ENCODE data around the gene TDRD12.

Gene TDRD12

GRCh38 chr19:32858155-32858554 is 138.6 kb downstream of the TDRD12 start:
- no peak for TF ChIP-seq CTCF (IDR thresholded peaks at IDR 0.05; ENCODE audit: unreplicated experiment in 3 of 3)
- Mint-ChIP-seq H3K4me1 (no peaks in the 10 kb centered on the region), H3K27me3 (ENCODE audit: low read depth) (no peaks in the 10 kb centered on the region)

GRCh38 chr19:32858559-32858958 is 139.0 kb downstream of the TDRD12 start:
- Mint-ChIP-seq H3K4me3 (no peak overlapping the region), H3K27ac (no peak overlapping the region)

More at GRCh38 chr19:32858155-32858554, 138.6 kb downstream of the TDRD12 start:
- Mint-ChIP-seq H3K9me3 (no peaks in the 10 kb centered on the region), H3K4me3 (no peak overlapping the region), H3K27ac (no peak overlapping the region), H3K36me3 (ENCODE audit: low read depth) (no peaks in the 10 kb centered on the region)

GRCh38 chr19:32859591-32859990 is 140.0 kb downstream of the TDRD12 start:
- Mint-ChIP-seq H3K27ac (no peak overlapping the region), H3K27me3 (ENCODE audit: low read depth) (no peaks in the 10 kb centered on the region), H3K4me1 (no peaks in the 10 kb centered on the region), H3K9me3 (no peaks in the 10 kb centered on the region), H3K4me3 (no peak overlapping the region), H3K36me3 (ENCODE audit: low read depth) (no peaks in the 10 kb centered on the region)
- TF ChIP-seq CTCF (IDR thresholded peaks at IDR 0.05; ENCODE audit: unreplicated experiment in 3 of 3), result no peak

More at GRCh38 chr19:32858559-32858958, 139.0 kb downstream of the TDRD12 start:
- Mint-ChIP-seq H3K4me1 (no peaks in the 10 kb centered on the region), H3K27me3 (ENCODE audit: low read depth) (no peaks in the 10 kb centered on the region), H3K9me3 (no peaks in the 10 kb centered on the region), H3K36me3 (ENCODE audit: low read depth) (no peaks in the 10 kb centered on the region)
- no peak for TF ChIP-seq CTCF (IDR thresholded peaks at IDR 0.05; ENCODE audit: unreplicated experiment in 3 of 3)

- no peaks in the 10 kb centered on the region for H3K9me3 Mint-ChIP-seq
- H3K36me3 Mint-ChIP-seq (ENCODE audit: low read depth), result no peaks in the 10 kb centered on the region
- H3K4me1 Mint-ChIP-seq, result peaks cover under 1% of the 10 kb centered on the region
- no peak overlapping the region for H3K27ac Mint-ChIP-seq
- peaks cover 1% of the 10 kb centered on the region for H3K27me3 Mint-ChIP-seq (ENCODE audit: low read depth)
- TF ChIP-seq CTCF (IDR thresholded peaks at IDR 0.05; ENCODE audit: unreplicated experiment in 3 of 3), result no peak
- H3K4me3 Mint-ChIP-seq, result no peak overlapping the region
Measured at GRCh38 chr19:32861596-32861995, 142.0 kb downstream of the TDRD12 start.

- no peak overlapping the region for H3K27ac Mint-ChIP-seq
- H3K4me3 Mint-ChIP-seq, result no peak overlapping the region
- peaks cover 6% of the 10 kb centered on the region for H3K4me1 Mint-ChIP-seq
- TF ChIP-seq CTCF (IDR thresholded peaks at IDR 0.05; ENCODE audit: unreplicated experiment in 3 of 3), result no peak
- no peaks in the 10 kb centered on the region for H3K9me3 Mint-ChIP-seq
- H3K36me3 Mint-ChIP-seq (ENCODE audit: low read depth), result no peaks in the 10 kb centered on the region
- H3K27me3 Mint-ChIP-seq (ENCODE audit: low read depth), result peaks cover 6% of the 10 kb centered on the region
Measured at GRCh38 chr19:32862173-32862572, 142.6 kb downstream of the TDRD12 start.

GRCh38 chr19:32862741-32863140 is 143.2 kb downstream of the TDRD12 start:
- no peak overlapping the region for H3K27ac Mint-ChIP-seq
- no peak for TF ChIP-seq CTCF (IDR thresholded peaks at IDR 0.05; ENCODE audit: unreplicated experiment in 3 of 3)
- no peaks in the 10 kb centered on the region for H3K9me3 Mint-ChIP-seq
- H3K36me3 Mint-ChIP-seq (ENCODE audit: low read depth), result no peaks in the 10 kb centered on the region
- peaks cover 6% of the 10 kb centered on the region for H3K4me1 Mint-ChIP-seq
- no peak overlapping the region for H3K4me3 Mint-ChIP-seq
- peaks cover 6% of the 10 kb centered on the region for H3K27me3 Mint-ChIP-seq (ENCODE audit: low read depth)

Data from nephron (organoid).